GM19240 (cell line): ENCODE data around the gene KCNMB3.

ENCODE experiments used
- DNase-seq: peaks from one replicate; pipeline ENCODE4 v3.0.0; 2011; ENCODE audit warnings: low spot score; ENCODE audit not compliant: insufficient read length

KCNMB3 gene

DNA sequence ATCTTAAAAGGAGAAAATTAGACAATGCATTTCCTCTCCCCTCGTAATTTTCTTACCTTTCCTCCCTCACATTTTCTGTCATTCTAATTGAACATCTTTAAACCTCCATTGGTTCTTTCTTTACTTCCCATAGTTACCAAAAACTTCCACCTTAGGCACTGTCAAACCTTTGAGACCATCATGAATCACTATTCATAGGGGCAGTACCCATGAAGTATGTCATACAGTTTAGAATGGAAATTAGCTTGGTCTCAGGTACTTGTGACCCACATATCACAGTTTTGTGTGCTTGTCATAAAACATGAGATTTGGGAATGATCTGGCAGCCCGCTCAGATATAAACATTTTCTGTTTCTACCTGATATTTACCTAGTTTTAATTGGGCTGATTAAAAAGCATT lies 50.1 kb downstream of the KCNMB3 start:
- no peak for DNase-seq

DNA sequence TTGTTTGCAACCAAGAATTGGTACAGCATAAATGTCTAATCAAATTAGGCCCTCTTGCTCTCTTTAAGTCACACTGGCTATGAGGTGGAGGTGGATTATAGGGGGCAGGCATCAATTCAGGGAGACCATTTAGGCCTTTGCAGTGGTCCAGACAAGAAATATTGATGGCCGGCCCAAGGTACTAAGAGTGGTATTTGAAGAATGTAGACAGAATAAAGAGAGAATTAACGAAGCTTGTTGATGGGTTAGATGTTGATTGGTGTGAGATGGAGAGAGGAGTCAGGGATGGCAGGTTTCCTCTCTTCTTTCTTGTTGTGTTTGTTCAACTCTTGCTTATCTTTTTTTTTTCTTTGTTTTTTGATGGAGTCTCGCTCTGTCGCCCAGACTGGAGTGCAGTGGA lies 54.2 kb downstream of the KCNMB3 start:
- DNase-seq: no peak

DNA sequence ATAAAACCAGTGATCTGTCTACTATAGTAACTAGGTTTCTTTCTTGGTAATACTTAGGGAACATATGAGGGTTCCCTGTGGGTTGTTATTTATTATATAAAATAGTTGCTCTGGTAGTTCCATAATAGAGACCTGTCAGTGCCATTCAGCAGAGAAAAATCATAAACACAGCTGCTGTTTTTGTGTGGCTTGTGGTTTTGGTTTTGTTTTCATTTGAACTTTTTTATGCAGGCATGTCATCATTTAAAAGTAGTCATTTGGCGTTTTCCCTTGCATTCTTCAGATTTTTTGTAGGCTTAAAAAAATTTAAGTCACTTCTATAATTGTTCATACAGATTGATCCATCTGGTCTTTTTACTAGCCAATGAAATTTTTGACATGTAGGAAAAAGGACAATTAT lies 54.8 kb downstream of the KCNMB3 start:
- peak; percentile 42 for DNase-seq

DNA sequence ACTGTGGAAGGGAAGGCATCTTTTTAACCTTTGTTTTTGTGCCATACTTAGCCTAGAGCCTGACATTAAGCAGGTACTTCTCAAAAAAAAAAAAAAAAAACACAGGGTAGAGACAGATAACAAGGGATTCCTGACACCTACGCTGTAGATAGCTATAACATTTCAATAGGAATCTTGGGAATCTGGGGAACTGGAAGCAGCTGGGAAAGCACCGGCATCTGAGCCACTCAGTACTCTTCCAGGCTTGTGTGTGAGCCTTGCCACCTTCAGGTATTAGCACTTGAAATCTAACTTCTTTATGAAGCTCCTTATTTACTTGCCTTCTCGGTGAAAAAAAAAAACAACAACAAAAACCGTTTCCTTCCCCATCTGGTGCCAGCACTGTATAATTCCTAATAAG lies 56.0 kb downstream of the KCNMB3 start:
- DNase-seq: no peak
